RKO (cell line): ENCODE results near the gene GRPEL2.
A peak's percentile ranks its signal among the peaks of the same experiment; 100 is the strongest.

ENCODE experiments used
- DNase-seq: peaks from one replicate; pipeline ENCODE4 v3.0.0-alpha.2; 2016; ENCODE audit warnings: low spot score

GRPEL2 gene

GRCh38 chr5:149319174-149319573 lies 26.1 kb upstream of the GRPEL2 start:
- DNase-seq = no peak

GRCh38 chr5:149320791-149321330 lies 24.4 kb upstream of the GRPEL2 start:
- peak; percentile 11 for DNase-seq

GRCh38 chr5:149322518-149322917 lies 22.8 kb upstream of the GRPEL2 start:
- no peak for DNase-seq

GRCh38 chr5:149323210-149323609 lies 22.1 kb upstream of the GRPEL2 start:
- DNase-seq = no peak

- DNase-seq = no peak
Observed at GRCh38 chr5:149323621-149324205, 21.6 kb upstream of the GRPEL2 start.

- DNase-seq = no peak
Observed at GRCh38 chr5:149324641-149325040, 20.7 kb upstream of the GRPEL2 start.

GRCh38 chr5:149325166-149325735 lies 20.0 kb upstream of the GRPEL2 start:
- no peak for DNase-seq

GRCh38 chr5:149325894-149326293 lies 19.4 kb upstream of the GRPEL2 start:
- DNase-seq = no peak

- DNase-seq = no peak
Observed at GRCh38 chr5:149326611-149327010, 18.7 kb upstream of the GRPEL2 start.

- DNase-seq = no peak
Observed at GRCh38 chr5:149328177-149328576, 17.1 kb upstream of the GRPEL2 start.

- DNase-seq = no peak
Observed at GRCh38 chr5:149333711-149334443, 11.4 kb upstream of the GRPEL2 start.

GRCh38 chr5:149337736-149338135 lies 7.6 kb upstream of the GRPEL2 start:
- DNase-seq = no peak

- no peak for DNase-seq
Observed at GRCh38 chr5:149338364-149338763, 6.9 kb upstream of the GRPEL2 start.

- DNase-seq = no peak
Observed at GRCh38 chr5:149340920-149341319, 4.4 kb upstream of the GRPEL2 start.

GRCh38 chr5:149341876-149342275 lies 3.4 kb upstream of the GRPEL2 start:
- no peak for DNase-seq

GRCh38 chr5:149344151-149344550 lies 1.1 kb upstream of the GRPEL2 start:
- DNase-seq = no peak

- peak; percentile 50 for DNase-seq
Observed at GRCh38 chr5:149345892-149346222, 558 bp downstream of the GRPEL2 start.

GRCh38 chr5:149348518-149348917 lies 3.2 kb downstream of the GRPEL2 start:
- no peak for DNase-seq

GRCh38 chr5:149349382-149349781 lies 4.1 kb downstream of the GRPEL2 start:
- no peak for DNase-seq

GRCh38 chr5:149352169-149352568 lies 6.9 kb downstream of the GRPEL2 start:
- no peak for DNase-seq

GRCh38 chr5:149353911-149354310 lies 8.6 kb downstream of the GRPEL2 start:
- DNase-seq = no peak

- peak; percentile 38 for DNase-seq
Observed at GRCh38 chr5:149355688-149356087, 10.4 kb downstream of the GRPEL2 start.

- DNase-seq = peak; percentile 55
Observed at GRCh38 chr5:149356391-149356790, 11.1 kb downstream of the GRPEL2 start.
